Heart left ventricle (tissue), 13 donors: ENCODE data around the gene SRGAP3.

Experiments used
- CTCF ChIP-seq, 12 donors: fragments of 200-600 bp; sonication (generic) in 4 of 12; IDR thresholded peaks; one replicate each; pipeline versions ENCODE4 v1.5.0 to v1.8.0; 2018 to 2022; ENCODE audit warnings: antibody characterized with exemption in 12 of 12, mild to moderate bottlenecking in 5 of 12
- POLR2A ChIP-seq, 2 donors: fragments of 450-650 bp; IDR thresholded peaks; one replicate each; pipeline ENCODE4 v1.6.1; 2017; ENCODE audit warnings: antibody characterized with exemption in 2 of 2, mild to moderate bottlenecking in 2 of 2, moderate library complexity in 2 of 2
- donor health status: ischemic (EF 13 %, LVEDD 7.1; RV severe dilation, severe dysfunction).
- donor health status: DM: no; HTN: yes; CAD: no.
- donor health status: DM: no; HTN: no; CAD: no.
- donor health status: ischemic (EF 25% LVEDD 6.9; RV normal size, moderate dysfunction).
- donor health status: ischemic (EF 25% LVEDD 5.7; RV mildly dilated, moderate dysfunction).
- donor health status: ischemic (EF 35%, LVEDD 5.7; RV mildly dilated, moderate dysfunction).
- donor health status: nonischemic (EF 11% LVEDD 7.7; RV severe dilation, severe dysfunction).
- donor health status: DM: yes; HTN: yes; CAD: no.
- donor health status: PGD.
- donor health status: ischemic (EF 29% LVEDD 5.4; RV normal size, mild dysfunction).
- donor health status: nonischemic (EF 23%, LVEDD 6.1; RV moderate dilation, normal function).

DNA sequence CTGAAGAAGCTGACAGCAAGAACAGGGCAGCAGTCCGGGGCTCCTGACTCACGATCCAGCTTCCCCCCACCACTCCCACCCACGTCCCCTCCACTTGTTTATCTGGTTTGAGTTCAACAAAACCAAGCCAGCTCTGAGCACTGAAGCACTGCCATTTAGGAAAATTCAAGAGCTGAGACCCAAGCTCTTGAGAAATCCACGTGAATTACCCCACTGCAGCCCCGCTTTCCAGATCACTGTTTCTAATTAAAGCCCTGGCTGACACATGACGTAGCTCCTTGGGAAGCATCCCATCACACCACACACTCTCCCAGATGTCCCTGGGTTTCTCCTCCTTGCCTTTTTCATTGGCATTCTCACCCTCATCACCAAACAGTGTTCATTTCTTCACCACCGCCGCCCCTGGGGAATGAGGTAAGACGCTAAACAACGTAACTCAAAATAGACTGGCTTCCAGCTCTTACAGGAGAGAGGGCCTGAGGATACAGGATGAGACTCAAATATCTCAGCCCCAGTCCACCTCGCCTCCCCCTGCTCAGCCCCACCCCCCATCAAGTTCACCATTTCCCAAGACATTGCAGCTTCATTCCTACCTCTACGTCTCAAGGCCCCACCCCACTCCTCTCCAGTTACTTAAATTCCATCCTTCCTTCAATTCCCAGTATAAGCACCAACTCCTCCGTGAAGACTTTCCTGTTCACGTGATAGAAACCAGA is 95.4 kb downstream of the SRGAP3 start:
- no peak for TF ChIP-seq POLR2A (IDR thresholded peaks at IDR 0.05)
- no peak for TF ChIP-seq CTCF (IDR thresholded peaks at IDR 0.05)
